Measurements from ENCODE around the gene TMEM8B.
"Not testable (repeated sequence)": the region's sequence is repeated elsewhere in the genome, so short reads cannot be mapped to it uniquely, and the experiment has no call there.

The TMEM8B gene

DNA sequence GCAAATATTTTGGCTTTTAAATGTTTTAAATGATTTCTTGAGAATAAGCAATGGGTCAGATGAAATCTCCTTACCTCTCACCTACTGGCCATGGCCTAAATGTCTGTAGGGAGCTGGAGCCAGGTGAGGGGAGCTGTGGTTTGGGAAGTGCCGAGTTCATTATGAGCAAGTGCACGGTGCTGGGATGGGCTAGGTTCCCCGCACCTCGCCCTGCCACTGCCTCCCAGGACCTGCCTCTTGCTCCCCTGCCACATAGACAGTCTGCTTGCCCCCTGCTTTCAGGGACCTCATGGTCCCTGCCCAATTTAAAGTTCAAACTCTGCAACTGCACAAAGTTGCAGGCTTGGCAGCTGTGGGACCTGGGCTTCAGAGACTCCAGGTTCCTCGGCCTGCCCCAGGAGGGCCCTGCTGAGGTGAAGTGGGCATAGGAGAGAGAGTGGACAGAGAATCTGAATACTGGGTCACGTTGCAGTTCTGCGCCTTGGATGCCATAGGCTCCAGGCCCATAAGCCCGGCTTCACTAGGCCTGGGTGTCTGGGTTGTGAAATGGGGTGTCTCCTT is 35.7 kb downstream of the TMEM8B start:
- no peak for DNase-seq

DNA sequence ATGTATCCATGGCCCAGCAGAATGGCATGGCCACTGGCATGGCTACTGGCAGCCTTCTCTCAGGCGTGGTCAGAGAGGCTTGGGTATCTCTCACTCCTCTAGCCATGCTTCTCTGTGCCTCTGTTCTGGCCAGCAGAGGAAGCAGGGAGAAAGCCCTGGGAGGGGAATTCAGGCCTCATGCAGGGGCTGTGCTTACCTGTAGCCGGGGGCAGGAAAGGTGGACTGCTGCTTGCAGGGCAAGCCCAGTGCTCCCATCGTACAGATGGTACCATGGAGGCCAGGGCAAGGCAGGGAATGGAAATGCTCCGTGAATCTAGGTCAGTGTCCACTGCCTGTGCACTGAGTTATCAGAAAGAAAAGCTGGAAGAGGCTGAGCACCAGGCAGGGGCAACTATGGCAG is 38.5 kb downstream of the TMEM8B start:
- DNase-seq: no peak

DNA sequence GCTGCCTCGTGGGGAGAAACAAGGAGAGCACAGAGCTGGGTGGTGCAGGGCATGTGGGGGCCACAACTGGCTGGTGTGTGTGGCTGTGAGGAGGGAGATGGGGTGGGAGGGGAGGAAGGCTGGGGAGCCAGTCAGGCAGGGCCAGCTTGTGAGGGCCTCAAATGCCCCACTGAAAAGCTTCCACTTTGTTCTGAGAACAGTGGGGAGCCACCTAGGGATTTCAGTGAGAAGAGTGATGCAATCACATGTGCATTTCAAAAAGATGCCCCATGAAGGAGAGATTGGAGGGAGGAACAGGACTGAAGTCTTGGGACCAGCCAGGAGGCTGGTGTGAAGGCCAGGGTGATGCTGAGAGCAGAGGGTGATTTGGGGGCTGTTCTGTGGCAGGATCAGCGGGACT is 39.9 kb downstream of the TMEM8B start:
- no peak for DNase-seq

DNA sequence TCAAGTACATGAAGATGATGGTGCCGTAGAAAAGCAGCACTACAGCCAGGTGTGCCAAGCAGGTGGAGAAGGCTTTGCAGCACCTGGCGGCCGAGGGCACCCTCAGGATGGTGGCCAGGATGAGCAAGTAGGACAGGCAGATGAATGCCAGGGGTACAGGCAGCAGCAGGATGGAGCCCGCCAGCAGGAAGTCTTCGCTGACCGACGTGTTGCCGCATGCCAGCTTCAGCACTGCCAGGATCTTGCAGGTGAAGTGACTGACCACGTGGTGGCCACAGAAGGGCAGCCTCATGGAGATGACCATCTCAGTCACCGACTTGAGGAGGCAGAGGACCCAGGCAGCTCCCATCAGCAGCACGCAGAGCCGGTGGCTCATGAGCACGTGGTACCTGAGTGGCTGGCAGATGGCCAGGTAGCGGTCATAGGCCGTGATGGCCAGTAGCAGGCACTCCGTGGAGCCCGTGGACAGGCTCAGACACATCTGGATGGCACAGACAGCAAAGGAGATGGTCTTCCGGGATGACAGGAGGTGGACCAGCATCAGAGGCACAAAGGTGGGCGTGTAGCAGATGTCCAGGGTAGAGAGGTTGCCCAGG is 40.7 kb downstream of the TMEM8B start:
- no peak for DNase-seq

DNA sequence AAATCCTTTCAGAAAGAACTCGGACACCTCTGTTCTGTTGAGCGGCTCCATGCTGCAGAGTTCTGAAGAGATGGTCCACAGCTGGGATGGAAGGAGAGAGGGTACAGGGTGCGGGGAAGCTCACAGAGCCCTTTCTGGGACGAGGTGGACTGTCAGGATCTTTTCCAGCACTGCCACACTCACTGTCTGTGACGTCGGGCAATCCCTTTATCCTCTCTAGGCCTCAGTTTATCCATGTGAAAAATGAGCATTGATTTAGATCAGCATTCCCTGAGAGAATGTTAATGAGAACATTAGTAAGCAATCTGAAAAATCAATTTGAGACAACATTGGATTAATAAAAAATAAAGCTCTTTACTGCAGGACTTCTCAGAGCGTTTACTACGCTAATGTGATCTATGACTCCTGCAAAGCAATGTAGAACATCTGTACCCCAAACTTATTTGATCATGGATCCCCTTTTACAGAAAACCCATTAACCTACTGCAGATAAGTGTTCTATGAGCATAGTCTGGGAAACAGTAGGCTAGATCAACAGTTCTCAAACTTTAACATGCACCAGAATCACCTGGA is 41.4 kb downstream of the TMEM8B start, which contains the start of gene OR13J1:
OR13J1 (minus strand) TSS at position 51 of the 573 bp plus-strand sequence; CDS start at position 51, 0 bp downstream.
- no peak for DNase-seq

DNA sequence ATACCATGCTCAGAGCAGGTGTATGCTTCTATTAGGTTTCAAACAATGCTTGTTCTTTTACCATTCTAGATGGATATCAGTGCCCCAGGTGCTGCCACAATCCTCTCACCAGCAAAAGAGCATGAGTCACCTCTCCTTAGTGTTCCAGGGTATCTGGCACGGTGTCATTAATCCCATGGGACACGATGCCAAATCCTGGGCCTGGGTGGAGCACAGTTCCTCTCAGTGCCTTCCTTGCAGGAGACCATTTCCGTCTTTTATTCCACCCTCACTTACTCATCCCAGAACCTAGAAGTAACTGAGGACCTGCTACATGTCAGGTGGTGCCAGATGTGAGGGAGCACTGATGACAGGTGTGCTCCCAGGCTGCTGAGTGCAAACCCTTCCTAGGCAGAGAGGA is 42.5 kb downstream of the TMEM8B start:
- DNase-seq: no peak

DNA sequence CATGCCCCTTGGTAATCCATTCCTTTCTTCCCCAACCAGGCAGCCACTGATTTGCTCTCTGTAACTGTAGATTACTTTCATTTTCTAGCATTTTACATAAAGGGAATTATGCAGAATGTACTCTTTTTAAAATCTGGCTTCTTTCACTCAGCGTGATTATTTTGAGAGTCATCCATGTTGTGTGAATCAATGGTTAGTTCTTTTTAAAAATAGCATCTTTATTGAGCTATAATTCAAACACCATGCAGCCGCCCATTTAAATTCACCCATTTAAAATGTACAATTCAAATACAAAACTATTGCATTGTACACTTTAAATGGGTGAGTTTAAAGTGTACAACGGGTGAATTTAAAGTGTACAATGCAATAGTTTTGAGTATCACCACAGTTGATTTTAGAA is 43.5 kb downstream of the TMEM8B start:
- DNase-seq: no peak

DNA sequence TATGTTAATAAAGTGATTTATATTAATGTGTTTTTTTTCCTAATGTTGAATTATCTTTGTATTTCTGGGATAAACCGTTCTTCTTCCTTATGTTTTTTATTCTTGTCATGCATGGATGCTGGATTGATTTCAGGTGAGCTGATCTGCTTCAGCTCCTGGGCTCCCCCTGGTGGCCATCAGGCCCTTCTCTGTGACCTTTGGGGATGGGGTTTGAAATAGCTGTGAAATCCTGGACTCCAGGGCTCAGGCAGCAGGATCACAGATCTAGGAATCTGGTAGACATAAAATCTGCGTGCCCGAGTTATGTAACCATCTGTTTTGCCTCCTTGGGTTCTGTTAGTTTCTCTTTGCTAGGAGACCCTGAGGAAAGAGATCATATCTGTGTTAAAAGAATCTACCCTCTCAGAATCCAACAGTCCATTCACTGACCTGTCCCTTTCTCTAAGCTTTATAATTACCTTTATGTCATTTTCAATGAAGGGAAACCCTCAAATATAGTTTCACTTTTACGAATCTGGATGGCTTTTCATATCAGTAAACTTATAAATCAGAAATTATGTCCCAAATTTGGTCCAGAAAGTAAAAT is 53.3 kb downstream of the TMEM8B start:
- DNase-seq: peak; percentile 7 to 24

DNA sequence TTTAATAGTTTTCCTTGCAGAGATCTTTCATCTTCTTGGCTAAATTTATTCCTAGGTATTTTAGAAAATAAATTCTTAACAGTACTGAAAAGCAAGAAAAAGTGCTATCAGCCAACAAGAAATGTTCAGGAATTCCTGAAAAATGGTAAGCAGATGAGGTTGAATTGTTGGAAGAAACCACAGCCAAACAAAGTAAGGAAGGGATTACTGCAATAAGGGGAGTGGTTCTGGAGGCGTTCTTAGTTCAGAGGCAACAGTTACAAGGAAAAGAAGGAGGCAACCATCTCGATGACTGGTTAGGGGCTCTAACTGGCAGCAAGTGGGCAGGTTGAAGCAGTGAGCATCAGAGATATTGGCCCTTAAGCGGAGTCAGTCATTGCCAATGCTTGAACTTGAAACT is 54.0 kb downstream of the TMEM8B start:
- no peak for DNase-seq

DNA sequence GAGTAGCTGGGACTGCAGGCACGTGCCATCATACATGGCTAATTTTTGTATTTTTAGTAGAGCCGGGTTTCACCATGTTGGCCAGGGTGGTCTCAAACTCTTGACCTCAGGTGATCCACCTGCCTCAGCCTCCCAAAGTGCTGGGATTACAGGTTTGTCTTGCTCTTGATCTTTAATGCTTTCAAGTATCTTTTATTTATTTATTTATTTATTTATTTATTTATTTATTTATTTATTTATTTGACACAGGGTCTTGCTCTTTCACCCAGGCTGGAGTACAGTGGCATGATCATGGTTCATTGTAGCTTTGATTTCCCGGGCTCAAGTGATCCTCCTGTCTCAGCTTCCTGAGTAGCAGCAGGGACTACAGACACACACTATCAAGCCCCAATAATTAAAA is 55.9 kb downstream of the TMEM8B start:
- DNase-seq: not testable (repeated sequence)

DNA sequence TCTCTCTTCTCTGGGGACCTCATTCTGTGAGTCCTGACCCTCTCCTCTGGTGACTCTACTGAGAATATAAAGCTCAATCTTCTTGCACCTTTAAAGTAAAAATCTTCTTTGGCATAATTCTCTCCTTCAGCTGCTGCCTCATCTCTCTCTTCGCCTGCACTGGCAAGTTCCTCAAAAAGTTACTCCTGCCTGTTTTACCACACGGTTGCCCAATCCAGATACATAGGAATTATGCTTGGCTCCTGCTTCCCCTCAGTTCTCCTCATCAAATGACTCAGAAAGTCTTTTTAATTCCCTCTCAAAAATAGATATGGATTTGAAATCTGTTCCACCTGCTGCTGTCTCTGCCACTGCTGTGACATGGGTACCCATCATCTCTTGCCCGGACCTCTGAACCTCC is 62.6 kb downstream of the TMEM8B start:
- DNase-seq: no peak

DNA sequence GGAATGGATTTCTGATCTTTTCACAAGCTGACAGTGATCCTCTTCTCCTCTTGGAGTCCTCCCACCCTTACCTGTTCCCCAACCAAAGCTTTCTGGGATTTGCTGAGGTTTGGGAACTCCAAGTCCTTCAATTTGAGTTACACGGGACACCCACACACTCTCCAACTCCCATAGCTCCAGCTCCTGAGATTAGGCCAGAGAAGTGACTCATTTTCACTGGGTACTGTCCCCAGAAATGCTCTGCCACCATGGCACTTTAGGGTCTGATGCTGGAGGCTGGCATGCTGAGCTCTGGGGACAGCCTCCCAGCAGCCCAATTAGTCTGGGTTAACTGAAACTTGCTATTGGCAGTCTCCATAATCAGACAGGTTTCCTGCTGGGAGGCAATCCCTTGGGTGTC is 63.0 kb downstream of the TMEM8B start:
- DNase-seq: no peak

DNA sequence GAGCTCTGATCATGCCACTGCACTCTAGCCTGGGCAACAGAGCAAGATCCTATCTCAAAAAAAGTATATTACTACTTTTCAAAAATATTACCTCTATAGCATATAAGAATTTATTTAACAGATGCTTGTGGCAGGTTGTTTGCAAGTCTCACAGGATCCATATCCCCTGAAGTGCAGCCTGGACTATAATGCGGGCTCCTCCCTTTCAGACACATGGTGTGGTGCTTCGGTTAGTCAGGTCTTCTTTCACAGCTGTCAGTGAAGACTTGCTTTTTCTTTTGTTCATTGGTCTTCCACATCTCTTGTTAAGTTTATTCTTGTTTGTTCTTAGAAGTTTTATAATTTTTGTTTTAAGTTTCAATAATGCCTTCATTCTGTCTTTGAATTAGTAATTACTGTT is 67.5 kb downstream of the TMEM8B start:
- no peak for DNase-seq

DNA sequence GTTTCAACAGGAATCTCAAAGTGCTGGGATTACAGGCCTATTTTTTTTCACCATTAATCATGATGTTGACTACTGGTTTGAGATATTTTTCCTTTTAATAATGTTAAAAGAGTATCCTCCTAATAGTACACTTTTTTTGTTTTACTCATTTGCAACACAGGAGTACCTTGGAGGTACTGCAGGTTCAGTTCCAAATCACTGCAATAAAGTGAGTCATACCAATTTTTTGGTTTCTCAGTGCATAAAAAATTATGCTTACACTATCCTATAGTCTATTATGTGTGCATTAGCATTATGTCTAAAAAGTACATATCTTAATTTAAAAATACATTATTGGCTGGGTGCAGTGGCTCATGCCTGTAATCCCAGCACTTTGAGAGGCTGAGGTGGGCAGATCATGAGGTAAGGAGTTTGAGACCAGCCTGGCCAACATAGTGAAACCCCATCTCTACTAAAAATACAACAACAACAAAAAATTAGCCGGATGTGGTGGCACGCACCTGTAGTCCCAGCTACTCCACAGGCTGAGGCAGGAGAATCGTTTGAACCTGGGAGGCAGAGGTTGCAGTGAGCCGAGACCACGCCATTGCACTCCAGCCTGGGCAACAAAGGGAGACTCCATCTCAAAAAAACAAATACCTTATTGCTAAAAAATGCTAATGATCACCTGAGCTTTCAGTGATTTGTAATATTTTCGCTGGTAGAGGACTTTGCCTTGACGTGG is 68.5 kb downstream of the TMEM8B start:
- not testable (repeated sequence) for DNase-seq

DNA sequence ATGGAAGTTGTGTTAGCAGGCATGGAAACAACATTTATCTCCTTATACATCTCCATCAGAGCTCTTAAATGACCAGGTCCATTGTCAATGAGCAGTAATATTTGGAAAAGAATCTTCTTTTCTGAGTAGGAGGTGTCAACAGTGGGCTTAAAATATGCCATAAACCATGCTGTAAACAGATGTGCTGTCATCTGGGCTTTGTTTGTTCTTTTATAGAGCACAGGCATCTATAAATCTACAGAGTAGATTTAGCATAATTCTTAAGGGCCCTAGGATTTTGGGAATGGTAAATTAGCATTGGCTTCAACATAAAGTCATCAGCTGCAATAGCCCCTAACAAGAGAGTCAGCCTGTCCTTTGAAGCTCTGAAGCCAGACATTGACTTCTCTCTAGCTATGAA is 69.3 kb downstream of the TMEM8B start:
- DNase-seq: no peak

DNA sequence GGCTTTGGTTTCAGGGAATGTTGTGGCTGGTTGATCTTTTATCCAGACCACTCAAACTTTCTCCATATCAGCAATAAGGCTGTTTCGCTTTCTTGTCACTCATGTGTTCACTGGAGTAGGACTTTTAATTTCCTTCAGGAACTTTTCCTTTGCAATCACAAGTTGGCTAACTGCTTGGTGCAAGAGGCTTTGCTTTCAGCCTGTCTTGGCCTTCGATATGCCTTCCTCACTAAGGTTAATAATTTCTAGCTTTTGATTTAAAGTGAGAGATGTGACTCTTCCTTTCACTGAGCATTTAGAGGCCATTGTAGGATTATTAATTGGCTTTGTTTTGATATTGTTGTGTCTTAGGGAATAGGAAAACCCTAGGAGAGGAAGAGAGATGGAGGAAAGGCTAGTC is 70.0 kb downstream of the TMEM8B start:
- DNase-seq: no peak

DNA sequence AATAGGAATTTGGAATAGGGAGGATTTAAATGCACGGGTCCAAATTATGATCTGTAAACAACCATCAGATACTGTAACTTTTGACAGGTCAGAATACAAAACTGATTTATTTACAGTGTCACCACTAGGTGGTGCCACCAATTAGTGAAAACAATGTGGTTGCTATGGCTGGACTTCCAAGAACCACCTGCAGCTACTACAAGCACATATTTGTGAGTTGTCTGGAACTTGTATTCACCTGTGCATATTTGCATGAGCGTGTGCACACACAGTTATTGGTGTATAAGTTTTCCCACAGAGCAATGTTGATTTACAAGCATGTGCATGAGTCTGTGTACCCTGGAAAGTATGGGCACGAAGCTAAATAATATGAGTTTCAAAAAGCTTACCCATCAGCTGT is 74.0 kb downstream of the TMEM8B start:
- DNase-seq: no peak

DNA sequence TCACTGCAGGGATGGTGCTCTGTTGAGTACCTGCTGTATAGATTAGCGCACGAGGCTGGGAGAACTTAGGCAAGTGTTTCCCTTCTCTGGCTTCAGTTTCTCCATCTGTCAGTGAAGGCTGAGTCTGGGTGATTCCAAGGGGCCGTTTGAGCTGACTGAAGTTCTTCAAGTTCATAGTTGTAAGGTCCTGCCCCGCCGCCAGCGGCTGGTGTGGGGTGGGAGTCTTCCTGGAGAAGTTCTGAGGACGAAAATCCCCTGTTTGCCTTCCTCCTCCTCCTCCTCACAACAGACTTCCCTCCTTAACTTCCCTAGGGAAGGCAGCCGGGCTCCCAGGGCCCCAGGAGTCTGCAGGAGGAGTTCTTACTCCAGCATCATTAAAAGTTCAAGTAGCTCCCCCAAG is 75.3 kb downstream of the TMEM8B start:
- no peak for DNase-seq

DNA sequence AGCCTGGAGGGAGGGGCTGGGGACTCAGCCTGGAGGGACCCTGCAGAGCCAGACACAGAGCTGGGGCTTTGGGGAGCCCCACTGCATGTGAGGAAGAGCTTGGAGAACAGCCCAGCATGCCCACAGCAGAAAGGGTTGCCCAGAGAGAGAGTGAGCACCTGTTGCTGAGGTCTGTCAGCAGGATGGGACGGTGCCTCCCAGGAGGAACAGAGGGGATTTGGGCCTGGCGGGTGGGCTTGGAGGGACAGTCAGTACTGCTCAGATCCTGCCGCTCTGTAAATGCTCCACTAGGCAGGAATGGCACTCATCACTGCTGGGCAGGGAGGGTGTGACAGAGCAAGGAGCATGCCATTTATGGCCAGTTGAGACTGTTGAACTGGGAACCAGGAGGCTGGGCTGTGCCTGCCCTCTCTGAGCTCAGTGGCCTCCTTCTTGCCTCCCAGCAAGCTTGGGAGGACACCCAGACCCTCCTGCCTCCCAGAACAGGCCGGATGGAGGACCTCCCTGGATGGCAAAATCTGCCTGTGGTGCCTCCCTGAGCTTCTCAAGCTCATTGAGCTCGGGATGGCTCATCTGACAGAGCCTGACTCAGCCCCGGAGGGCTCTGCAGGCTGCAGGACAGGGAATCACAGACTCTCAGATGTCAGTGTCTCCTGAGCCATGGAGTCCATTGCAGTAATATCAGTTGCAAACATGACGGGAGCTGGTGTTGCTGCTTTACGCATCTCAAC is 76.2 kb downstream of the TMEM8B start:
- DNase-seq: no peak

DNA sequence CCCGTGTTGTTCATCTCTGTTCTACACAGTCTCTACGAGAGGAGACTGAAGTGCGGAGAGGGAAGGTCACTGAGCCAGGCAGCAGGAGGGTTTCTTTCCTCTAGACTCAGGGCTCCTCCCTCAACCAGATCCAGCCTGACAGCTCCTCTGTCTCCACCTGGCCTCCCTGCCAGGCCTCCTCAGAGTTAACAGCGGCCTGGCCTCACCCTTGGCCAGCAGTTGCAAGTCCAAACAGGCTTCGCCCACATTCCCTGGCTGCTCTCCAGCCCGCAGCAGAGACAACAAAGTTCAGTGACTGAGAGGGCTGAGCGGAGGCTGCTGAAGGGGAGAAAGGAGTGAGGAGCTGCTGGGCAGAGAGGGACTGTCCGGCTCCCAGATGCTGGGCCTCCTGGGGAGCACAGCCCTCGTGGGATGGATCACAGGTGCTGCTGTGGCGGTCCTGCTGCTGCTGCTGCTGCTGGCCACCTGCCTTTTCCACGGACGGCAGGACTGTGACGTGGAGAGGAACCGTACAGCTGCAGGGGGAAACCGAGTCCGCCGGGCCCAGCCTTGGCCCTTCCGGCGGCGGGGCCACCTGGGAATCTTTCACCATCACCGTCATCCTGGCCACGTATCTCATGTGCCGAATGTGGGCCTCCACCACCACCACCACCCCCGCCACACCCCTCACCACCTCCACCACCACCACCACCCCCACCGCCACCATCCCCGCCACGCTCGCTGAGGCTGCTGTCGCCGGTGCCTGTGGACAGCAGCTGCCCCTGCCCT is 77.1 kb downstream of the TMEM8B start, which contains the start of gene HRCT1:
HRCT1 (plus strand) TSS at position 291 of the 768 bp plus-strand sequence; CDS start at position 377, 86 bp downstream.
- DNase-seq: peak in 1 of 2 experiments; percentile 48

DNA sequence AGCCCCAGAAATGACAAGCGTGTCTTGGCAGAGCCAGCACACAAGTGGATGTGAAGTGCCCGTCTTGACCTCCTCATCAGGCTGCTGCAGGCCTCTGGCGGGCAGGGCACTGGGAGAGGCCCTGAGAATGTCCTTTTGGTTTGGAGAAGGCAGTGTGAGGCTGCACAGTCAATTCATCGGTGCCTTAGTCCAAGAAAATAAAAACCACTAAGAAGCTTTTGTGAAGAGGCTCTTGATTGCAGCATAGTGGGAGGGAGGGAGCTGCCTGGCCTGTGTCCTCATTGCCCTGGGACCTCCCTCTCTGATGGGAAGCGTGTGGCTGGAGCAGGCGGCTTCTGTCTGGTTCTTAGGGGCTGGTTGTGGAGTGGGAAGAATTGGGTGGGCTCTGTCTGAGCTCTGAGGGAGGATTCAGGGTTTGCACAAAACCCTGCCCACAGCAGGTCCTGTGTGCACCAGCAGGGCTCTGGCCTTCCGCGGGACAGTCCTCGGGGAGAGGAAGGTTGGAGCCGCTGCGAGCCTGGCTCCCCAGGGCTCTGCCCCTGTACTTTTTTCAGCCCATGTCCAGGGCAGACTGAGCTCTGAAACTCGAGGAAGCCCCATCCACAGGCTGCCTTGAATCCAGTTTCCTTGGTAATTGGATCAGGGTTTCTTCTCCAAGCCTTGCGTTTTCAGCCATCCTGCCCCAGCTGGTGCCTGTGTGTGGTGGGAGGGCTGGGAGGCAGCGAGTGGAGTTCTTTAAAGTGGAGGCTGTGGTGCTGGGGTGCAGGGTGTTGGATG is 78.1 kb downstream of the TMEM8B start:
- no peak for DNase-seq
